Activated CD8-positive, alpha-beta T cell treated with anti-CD3 and anti-CD28 coated beads for 36 hours (primary cell): ENCODE data around the gene PRDM16. TPM values are rescaled to one million over a fixed set of nuclear protein-coding genes. Genes with fewer than 3 reads are reported as not detected.
A peak's percentile ranks its signal among the peaks of the same experiment; 100 is the strongest.

Source experiments
- ATAC-seq: fragments of 200-7000 bp; cut with Tn5 transposase; one replicate; pipeline ENCODE4 v1.10.0; 2021; ENCODE audit warnings: mild to moderate bottlenecking, moderate library complexity
- CTCF ChIA-PET: fragments of 350-600 bp; sonication (Branson Sonifier 250); formaldehyde crosslinking; loops from one replicate; lab custom pipeline; 2021; ENCODE audit warnings: antibody characterized with exemption; lab: Charles Lee
- POLR2A ChIA-PET: fragments of 350-600 bp; sonication (Branson Sonifier 250); formaldehyde crosslinking; loops from one replicate; lab custom pipeline; 2021; ENCODE audit warnings: antibody characterized with exemption; lab: Charles Lee
- DNase-seq: peaks from one replicate; pipeline ENCODE4 v3.0.0-alpha.2; 2020
- H3K27ac Mint-ChIP-seq: one replicate; pipeline ENCODE4 v1.8.0; 2021; ENCODE audit warnings: mild to moderate bottlenecking, mixed read lengths
- H3K27me3 Mint-ChIP-seq: one replicate; pipeline ENCODE4 v1.8.0; 2021; ENCODE audit warnings: mixed read lengths
- H3K36me3 Mint-ChIP-seq: one replicate; pipeline ENCODE4 v1.8.0; 2021; ENCODE audit warnings: low read depth, mixed read lengths
- H3K4me1 Mint-ChIP-seq: one replicate; pipeline ENCODE4 v1.8.0; 2021; ENCODE audit warnings: low read depth, mixed read lengths
- H3K4me3 Mint-ChIP-seq: one replicate; pipeline ENCODE4 v1.8.0; 2021; ENCODE audit warnings: mild to moderate bottlenecking, moderate library complexity, mixed read lengths
- H3K9me3 Mint-ChIP-seq: one replicate; pipeline ENCODE4 v1.8.0; 2021; ENCODE audit warnings: mixed read lengths
- CTCF ChIP-seq: fragments of 200-600 bp; IDR thresholded peaks from one replicate; pipeline ENCODE4 v1.8.0; 2022; ENCODE audit warnings: antibody characterized with exemption, mild to moderate bottlenecking
- intact Hi-C: fragments of 100-400 bp; cut with micrococcal nuclease; formaldehyde crosslinking; loops from one replicate; pipeline ENCODE4 v1.10.0; 2022
- total RNA-seq, 2 experiments: library from RNA; stranded (reverse); gene quantifications; one replicate each; pipeline ENCODE4 v1.2.3, GENCODE V29; 2021

PRDM16 gene
- total RNA-seq, 2 experiments from 2014 or later: 0.29 to 0.49 TPM

- DNase-seq: no peak
- Mint-ChIP-seq H3K27ac (peak overlapping the region; percentile 46), H3K4me3 (no peak overlapping the region), H3K36me3 (no peaks in the 10 kb centered on the region), H3K4me1 (peaks cover 19% of the 10 kb centered on the region), H3K27me3 (no peaks in the 10 kb centered on the region), H3K9me3 (no peaks in the 10 kb centered on the region)
- peak; percentile 20 for ATAC-seq
- intact Hi-C loops: no loop called here
- no peak for TF ChIP-seq CTCF
- POLR2A ChIA-PET: interaction anchor here (0.8 kb wide), 1 partner anchor 41 kb away, joined by 4 read pairs; no protein-coding TSS in a partner anchor
- CTCF ChIA-PET: no interaction called here
Observed at GRCh38 chr1:3032371-3033039, 36.5 kb upstream of the PRDM16 start.

GRCh38 chr1:3033040-3033789, 35.8 kb upstream of the PRDM16 start:
- H3K36me3 Mint-ChIP-seq: no peaks in the 10 kb centered on the region
- ChIA-PET CTCF (interaction anchor here (0.6 kb wide), 1 partner anchor 392 kb away, joined by 3 read pairs; no protein-coding TSS in a partner anchor), POLR2A (interaction anchor here (0.8 kb wide), 1 partner anchor 40 kb away, joined by 4 read pairs; no protein-coding TSS in a partner anchor)
- ATAC-seq (peak; percentile 81), DNase-seq (peak; percentile 58)
- H3K27me3 Mint-ChIP-seq: no peaks in the 10 kb centered on the region
- intact Hi-C loops: no loop called here
- H3K9me3 Mint-ChIP-seq: no peaks in the 10 kb centered on the region
- TF ChIP-seq CTCF: no peak
- peak overlapping the region; percentile 17 for H3K4me3 Mint-ChIP-seq
- peaks cover 19% of the 10 kb centered on the region for H3K4me1 Mint-ChIP-seq
- H3K27ac Mint-ChIP-seq: peak overlapping the region; percentile 46

GRCh38 chr1:3033790-3034090, 35.3 kb upstream of the PRDM16 start:
- Mint-ChIP-seq H3K9me3 (no peaks in the 10 kb centered on the region), H3K36me3 (no peaks in the 10 kb centered on the region), H3K4me3 (no peak overlapping the region), H3K27me3 (no peaks in the 10 kb centered on the region), H3K27ac (peak overlapping the region; percentile 42), H3K4me1 (peaks cover 19% of the 10 kb centered on the region)
- no peak for ATAC-seq
- CTCF ChIA-PET: interaction anchor here (0.6 kb wide), 1 partner anchor 391 kb away, joined by 3 read pairs; no protein-coding TSS in a partner anchor
- no peak for TF ChIP-seq CTCF
- POLR2A ChIA-PET: no interaction called here
- intact Hi-C loops: no loop called here
- no peak for DNase-seq

GRCh38 chr1:3034162-3034561, 34.8 kb upstream of the PRDM16 start:
- intact Hi-C loops: no loop called here
- ChIA-PET POLR2A (no interaction called here), CTCF (no interaction called here)
- Mint-ChIP-seq H3K9me3 (no peaks in the 10 kb centered on the region), H3K27me3 (no peaks in the 10 kb centered on the region), H3K36me3 (no peaks in the 10 kb centered on the region), H3K4me3 (no peak overlapping the region), H3K4me1 (peaks cover 19% of the 10 kb centered on the region), H3K27ac (no peak overlapping the region)
- no peak for ATAC-seq
- no peak for DNase-seq
- no peak for TF ChIP-seq CTCF
